ENCODE data around the gene TMED4. TPM values are rescaled to one million over a fixed set of nuclear protein-coding genes. Genes with fewer than 3 reads are reported as not detected.
"Not testable (repeated sequence)": the region's sequence is repeated elsewhere in the genome, so short reads cannot be mapped to it uniquely, and the experiment has no call there.

The TMED4 gene
- total RNA-seq, 1 experiment from 2014 or later = 152 TPM

DNA sequence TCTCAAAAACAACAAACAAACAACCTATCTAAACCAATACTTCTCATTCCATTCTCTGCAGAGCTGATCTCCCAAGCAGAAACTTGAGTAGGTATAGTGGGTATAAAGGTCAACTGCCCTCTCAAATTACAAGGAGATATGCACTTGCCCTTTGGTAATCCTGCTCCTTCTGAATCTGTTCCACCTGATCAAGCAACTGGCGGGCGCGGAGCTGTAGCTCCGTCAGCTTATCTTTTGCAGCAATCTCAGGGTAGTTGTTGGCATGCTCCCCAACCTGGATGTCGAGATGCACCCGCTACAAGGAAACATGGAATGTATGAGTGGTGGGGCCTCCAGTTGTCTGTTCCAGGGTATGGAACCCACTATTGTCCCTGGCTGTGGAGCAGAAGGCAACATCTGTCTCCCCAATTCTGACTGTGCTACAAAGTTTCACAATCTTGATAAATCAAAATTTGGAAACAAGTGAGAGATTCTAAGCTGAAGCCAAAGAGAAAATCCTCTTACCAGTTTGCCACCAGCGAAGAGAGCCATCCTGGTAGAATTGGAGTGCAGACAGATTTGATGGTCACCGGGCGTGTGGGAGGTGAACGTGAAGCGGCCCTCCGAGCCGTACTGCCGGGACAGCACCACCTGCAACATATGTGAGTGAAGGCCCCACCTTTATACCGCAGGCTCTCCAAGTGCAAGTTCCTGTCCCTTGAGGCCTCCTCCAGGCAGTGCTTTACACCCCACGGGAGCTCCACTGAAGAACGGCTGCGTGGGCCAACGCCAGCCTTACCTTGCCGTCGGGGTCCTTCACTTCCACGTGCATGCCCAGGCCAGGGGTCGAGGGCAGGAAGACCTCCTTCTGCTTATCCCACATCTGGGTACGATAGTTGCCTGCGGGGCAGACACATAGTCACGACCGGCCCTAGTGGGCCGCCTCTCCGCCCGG is 819 bp downstream of the TMED4 start:
- DNase-seq = no peak
- H3K4me3 ChIP-seq = peak overlapping the region; percentile 84
- H3K36me3 ChIP-seq = peaks cover 39% of the 10 kb centered on the region
- H3K27me3 ChIP-seq = no peaks in the 10 kb centered on the region
- no peaks in the 10 kb centered on the region for H3K9me3 ChIP-seq

DNA sequence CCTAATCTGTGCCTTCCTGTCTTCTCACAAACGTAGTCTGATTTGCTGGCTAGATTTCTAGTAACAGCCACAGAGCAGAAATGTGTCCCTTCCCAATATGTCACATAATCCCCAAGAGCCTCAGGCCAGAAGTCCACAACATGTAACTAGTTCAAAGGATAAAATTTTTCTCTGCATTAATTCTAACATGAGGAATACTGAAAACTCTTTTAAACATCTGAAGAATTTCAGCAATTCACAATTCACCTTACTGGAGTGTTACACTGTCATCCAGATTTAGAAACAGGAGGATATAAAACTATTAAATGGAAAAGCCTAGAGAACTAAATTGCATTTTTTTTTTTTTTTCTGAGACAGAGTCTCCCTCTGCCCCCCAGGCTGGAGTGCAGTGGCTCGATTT is 5.8 kb downstream of the TMED4 start:
- no peak overlapping the region for H3K4me3 ChIP-seq
- no peaks in the 10 kb centered on the region for H3K27me3 ChIP-seq
- DNase-seq = no peak
- H3K9me3 ChIP-seq = no peaks in the 10 kb centered on the region
- peaks cover 72% of the 10 kb centered on the region for H3K36me3 ChIP-seq

GRCh38 chr7:44575054-44575453 is 7.0 kb downstream of the TMED4 start:
- DNase-seq = no peak
- no peaks in the 10 kb centered on the region for H3K27me3 ChIP-seq
- H3K36me3 ChIP-seq = peaks cover 72% of the 10 kb centered on the region
- H3K9me3 ChIP-seq = no peaks in the 10 kb centered on the region
- peak overlapping the region; percentile 100; the same call in 1 of the 2 replicates for H3K4me3 ChIP-seq

GRCh38 chr7:44574287-44574872 is 7.7 kb downstream of the TMED4 start:
- H3K9me3 ChIP-seq = no peaks in the 10 kb centered on the region
- H3K4me3 ChIP-seq = peak overlapping the region; percentile 100
- no peaks in the 10 kb centered on the region for H3K27me3 ChIP-seq
- H3K36me3 ChIP-seq = peaks cover 72% of the 10 kb centered on the region
- no peak for DNase-seq

DNA sequence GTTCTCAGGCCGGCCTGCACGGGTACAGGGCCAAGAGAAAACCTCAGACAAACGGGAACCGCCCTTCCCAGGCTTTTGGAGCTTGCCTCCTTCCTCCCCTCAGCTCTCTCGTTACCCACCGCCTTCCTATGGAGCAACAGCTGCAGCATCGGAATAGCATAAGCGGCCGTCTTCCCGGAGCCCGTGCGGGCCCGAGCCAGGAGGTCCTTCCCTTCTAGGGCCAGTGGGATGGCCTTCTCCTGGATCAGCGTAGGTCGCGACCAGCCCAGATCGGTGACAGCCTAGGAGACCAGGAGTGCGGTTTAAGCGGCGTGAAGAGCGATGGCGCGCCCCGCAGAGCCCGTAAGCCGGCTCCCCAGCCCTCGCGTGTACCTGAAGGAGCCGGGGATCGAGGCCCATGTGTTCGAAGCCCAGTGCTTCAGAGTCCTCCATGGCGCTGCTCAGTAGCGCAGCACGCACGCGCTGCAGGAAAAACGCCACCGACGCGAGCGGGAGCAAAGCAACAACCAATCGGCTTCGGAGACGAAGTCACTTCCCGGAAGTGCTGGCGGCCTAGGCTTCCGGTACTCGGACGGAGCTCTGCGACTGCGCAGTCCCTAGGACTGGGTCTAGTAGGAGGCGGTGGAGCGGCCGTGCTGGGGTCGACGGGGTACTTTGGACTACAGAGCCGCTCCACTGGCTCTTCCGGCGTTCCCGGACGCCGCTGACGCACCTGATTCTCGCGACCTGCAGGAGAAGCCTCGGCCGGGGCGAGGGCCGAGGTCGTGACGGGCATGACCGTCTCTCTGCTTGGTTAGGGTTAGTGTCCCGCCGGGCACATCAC is 8.4 kb downstream of the TMED4 start, which contains the start of gene DDX56:
Gene DDX56 (minus strand): TSS at position 445 of the 823 bp plus-strand sequence. CDS start 13 bp downstream, at position 432.
- DNase-seq = peak; percentile 95
- H3K4me3 ChIP-seq = peak within 1 kb of the TSS; percentile 100
- peaks cover 73% of the 10 kb centered on the region for H3K36me3 ChIP-seq
- H3K9me3 ChIP-seq = no peaks in the 10 kb centered on the region
- H3K27me3 ChIP-seq = no peaks in the 10 kb centered on the region

DNA sequence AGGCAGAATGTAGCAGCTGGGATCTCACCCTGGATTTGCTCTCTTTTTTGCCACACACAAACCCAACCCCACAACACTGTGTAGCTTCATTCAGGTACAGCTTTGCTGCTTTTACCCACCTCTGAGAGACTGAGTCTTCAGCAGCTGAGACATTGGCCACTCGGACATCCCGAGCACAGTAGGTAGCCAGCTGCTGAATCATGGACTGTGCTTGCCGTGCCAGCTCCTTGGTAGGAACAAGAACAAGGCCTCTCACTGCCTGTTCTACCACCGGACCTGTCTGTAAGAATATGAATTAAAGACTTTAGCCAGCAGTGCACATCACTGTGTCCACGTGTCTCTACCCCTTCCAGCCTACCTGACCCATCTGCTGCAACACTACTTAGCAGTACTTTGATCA is 9.3 kb downstream of the TMED4 start:
- peaks cover 77% of the 10 kb centered on the region for H3K36me3 ChIP-seq
- DNase-seq = peak; percentile 52

DNA sequence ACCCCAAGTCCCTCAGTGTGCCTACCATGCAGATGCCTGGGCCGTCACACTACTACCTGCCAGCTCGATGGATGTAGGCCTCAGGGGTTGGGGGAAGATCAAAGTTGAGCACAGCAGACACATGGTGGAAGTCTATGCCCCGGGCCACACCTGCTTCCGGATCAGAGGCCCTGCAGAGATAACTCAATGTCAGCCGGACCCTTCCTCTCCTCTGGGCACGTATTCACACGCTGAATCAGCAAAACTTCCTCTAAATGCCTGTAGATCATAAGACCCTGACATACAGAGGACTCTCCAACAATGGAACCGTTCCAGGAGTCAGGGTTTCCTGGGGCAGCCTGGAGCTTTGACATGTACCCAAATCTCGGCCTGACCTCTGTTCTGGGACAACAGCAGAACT is 12.1 kb downstream of the TMED4 start:
- H3K9me3 ChIP-seq = no peaks in the 10 kb centered on the region
- DNase-seq = no peak
- no peak overlapping the region for H3K4me3 ChIP-seq
- peaks cover 83% of the 10 kb centered on the region for H3K36me3 ChIP-seq
- no peaks in the 10 kb centered on the region for H3K27me3 ChIP-seq

More for the DNA sequence above, 9.3 kb downstream of the TMED4 start:
- no peaks in the 10 kb centered on the region for H3K27me3 ChIP-seq
- no peaks in the 10 kb centered on the region for H3K9me3 ChIP-seq
- peak overlapping the region; percentile 100 for H3K4me3 ChIP-seq

- peaks cover 88% of the 10 kb centered on the region for H3K36me3 ChIP-seq
- H3K27me3 ChIP-seq = no peaks in the 10 kb centered on the region
Measured at GRCh38 chr7:44568771-44569560, 13.1 kb downstream of the TMED4 start.

DNA sequence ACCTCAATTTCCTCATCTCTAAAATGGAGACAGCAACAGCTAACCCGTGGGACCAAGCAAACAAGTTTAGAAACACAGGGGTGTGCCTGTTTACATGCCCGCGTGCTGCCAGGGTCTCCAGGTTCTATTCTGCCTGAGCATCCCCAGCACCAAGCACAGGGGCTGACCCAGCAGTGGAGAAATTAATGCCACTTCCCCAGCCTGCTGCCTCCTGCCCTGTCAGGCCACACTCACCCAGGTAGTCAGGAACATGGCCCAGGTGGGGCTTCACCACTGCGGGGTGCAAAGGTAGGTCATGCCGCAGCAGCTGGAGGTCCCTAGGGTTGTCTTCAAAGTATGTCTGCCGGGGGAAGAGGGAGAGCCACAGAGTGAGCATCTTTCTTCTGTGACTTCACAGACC is 14.1 kb downstream of the TMED4 start:
- DNase-seq = no peak
- H3K36me3 ChIP-seq = peaks cover 88% of the 10 kb centered on the region
- no peaks in the 10 kb centered on the region for H3K9me3 ChIP-seq
- no peak overlapping the region for H3K4me3 ChIP-seq
- H3K27me3 ChIP-seq = no peaks in the 10 kb centered on the region

More at GRCh38 chr7:44568771-44569560, 13.1 kb downstream of the TMED4 start:
- H3K9me3 ChIP-seq = no peaks in the 10 kb centered on the region
- no peak overlapping the region for H3K4me3 ChIP-seq
- DNase-seq = no peak

GRCh38 chr7:44566680-44567079 is 15.4 kb downstream of the TMED4 start:
- H3K4me3 ChIP-seq = no peak overlapping the region

GRCh38 chr7:44565795-44566559 is 16.1 kb downstream of the TMED4 start:
- Histone ChIP-seq H3K27me3 (no peaks in the 10 kb centered on the region), H3K4me3 (no peak overlapping the region), H3K9me3 (no peaks in the 10 kb centered on the region), H3K36me3 (peaks cover 69% of the 10 kb centered on the region)
- DNase-seq = no peak

More at GRCh38 chr7:44566680-44567079, 15.4 kb downstream of the TMED4 start:
- H3K9me3 ChIP-seq = no peaks in the 10 kb centered on the region
- no peak for DNase-seq
- peaks cover 76% of the 10 kb centered on the region for H3K36me3 ChIP-seq
- H3K27me3 ChIP-seq = no peaks in the 10 kb centered on the region

GRCh38 chr7:44565097-44565794 is 16.8 kb downstream of the TMED4 start:
- DNase-seq = peak; percentile 52
- H3K36me3 ChIP-seq = peaks cover 62% of the 10 kb centered on the region
- H3K27me3 ChIP-seq = no peaks in the 10 kb centered on the region
- no peaks in the 10 kb centered on the region for H3K9me3 ChIP-seq
- H3K4me3 ChIP-seq = no peak overlapping the region

GRCh38 chr7:44564606-44565005 is 17.4 kb downstream of the TMED4 start:
- no peak for DNase-seq
- no peak overlapping the region for H3K4me3 ChIP-seq
- no peaks in the 10 kb centered on the region for H3K27me3 ChIP-seq
- peaks cover 55% of the 10 kb centered on the region for H3K36me3 ChIP-seq
- H3K9me3 ChIP-seq = no peaks in the 10 kb centered on the region

GRCh38 chr7:44563171-44563679 is 18.8 kb downstream of the TMED4 start:
- Histone ChIP-seq H3K9me3 (no peaks in the 10 kb centered on the region), H3K4me3 (no peak overlapping the region), H3K36me3 (peaks cover 41% of the 10 kb centered on the region), H3K27me3 (no peaks in the 10 kb centered on the region)
- DNase-seq = no peak

- H3K9me3 ChIP-seq, H3K27me3 ChIP-seq, DNase-seq, H3K4me3 ChIP-seq: not testable (repeated sequence)
- H3K36me3 ChIP-seq = peaks cover 35% of the 10 kb centered on the region
Measured at GRCh38 chr7:44562622-44562962, 19.4 kb downstream of the TMED4 start.
